Fibroblast of skin of left biceps (primary cell): ENCODE results near the gene SLC4A2.
A peak's percentile ranks its signal among the peaks of the same experiment; 100 is the strongest.

ENCODE experiments used
- DNase-seq, 2 experiments: peaks; one replicate each; pipeline ENCODE4 v3.0.0-alpha.2; 2013; ENCODE audit warnings: low read depth in 2 of 2

SLC4A2 gene

DNA sequence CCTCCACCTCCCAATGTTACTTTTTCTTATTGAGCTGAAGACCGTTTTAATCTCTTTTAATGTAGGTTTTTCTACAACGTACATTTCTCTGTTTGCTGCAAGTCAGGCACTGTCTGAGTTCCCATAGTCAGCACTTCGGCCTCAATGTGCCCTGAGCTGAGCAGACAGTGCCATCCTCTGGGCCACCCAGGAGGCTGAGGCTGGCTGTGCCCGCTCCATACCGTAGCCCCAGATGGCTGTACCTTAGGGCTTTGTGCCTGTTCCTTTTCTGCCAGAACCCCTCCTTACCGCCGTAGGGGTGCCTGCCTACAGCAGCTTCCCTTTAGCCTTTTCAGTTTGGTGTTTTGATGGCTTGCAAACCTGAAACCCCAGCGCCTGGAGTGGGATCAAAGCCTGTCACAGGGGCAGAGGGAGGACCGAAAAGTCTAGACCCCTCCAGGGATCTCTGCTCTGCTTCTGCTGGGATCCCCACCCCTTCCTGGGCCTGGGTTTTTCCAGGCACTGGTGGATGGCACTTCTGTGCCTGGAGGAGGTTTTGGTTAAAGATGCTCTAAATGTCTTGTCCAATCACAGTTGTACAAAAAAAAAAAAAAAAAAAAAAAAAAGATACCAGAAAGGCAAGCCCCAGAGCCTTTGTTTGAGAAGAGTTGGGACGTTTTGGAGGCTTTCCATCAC is 35.9 kb downstream of the SLC4A2 start:
- no peak for DNase-seq

DNA sequence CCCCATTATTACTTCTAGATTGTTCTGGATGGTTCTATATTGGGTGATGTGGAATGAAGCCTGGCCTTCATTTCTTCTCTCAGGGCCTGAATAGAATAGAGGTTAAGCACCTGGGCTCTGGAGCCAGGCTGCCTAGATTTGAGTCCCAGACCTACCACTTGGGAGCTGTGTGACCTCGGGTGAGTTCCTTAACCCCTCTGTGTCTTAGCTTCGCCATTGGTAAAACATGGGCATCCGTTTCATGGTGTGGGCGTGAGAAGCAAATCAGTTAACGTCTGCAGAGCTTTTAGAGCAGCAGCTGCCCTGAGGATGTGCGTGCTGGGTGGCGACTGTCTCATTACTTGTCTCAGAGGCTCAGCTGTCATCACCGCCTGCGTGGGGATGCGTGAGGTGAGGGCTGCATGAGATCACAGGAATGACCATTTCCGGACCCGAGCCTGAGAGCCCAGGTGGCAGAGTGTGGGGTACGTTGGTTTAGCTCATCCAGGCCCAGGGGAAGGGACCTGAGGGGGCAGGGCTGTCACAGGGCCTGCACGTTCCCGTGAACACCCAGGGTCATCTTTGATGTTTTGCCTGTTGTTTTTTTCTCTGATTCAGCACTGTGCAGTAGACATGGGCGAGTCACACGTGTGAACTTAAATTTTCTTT is 36.6 kb downstream of the SLC4A2 start:
- DNase-seq = no peak

GRCh38 chr7:151099486-151100211 is 40.3 kb downstream of the SLC4A2 start:
- no peak for DNase-seq

GRCh38 chr7:151100921-151101320 is 41.5 kb downstream of the SLC4A2 start:
- DNase-seq = no peak

GRCh38 chr7:151101621-151102396 is 42.4 kb downstream of the SLC4A2 start:
- DNase-seq = no peak

DNA sequence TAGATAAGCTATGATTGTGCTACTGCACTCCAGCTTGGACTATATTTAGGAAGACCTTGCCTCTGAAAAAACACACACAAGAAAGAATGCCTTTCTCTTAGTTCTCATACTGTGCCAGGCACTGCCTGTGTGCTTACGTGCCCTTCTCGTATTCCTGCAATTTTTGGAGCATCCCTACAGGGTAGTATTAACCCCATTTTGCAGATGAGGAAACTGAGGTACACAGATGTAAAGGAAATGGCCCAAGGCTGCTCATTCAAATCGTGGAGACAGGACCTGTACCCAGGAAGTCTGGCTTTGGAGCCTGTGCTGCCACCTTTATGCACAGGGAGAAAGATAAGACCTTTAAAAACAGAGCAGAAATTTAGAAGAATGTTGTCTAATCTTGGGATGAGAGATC is 43.6 kb downstream of the SLC4A2 start:
- DNase-seq = no peak

DNA sequence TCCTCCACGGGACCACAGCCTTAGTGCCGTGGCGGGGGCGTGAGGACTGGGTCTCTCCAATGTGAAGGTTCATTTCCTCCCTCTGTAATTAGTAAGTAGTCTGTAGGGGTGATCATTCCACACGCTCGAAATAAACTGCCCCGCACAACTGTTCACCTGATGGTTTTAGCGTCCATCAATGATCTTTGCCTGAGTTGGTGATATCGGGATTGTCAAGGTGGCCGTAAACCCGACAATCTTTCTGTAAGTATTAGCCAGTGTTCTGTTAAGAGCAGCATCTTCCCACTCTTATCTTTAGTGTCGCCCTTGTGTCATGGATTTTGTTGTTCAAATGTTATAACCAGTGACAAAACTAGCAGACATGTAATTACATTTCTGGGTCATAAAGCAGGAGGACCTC is 44.6 kb downstream of the SLC4A2 start:
- DNase-seq = no peak

DNA sequence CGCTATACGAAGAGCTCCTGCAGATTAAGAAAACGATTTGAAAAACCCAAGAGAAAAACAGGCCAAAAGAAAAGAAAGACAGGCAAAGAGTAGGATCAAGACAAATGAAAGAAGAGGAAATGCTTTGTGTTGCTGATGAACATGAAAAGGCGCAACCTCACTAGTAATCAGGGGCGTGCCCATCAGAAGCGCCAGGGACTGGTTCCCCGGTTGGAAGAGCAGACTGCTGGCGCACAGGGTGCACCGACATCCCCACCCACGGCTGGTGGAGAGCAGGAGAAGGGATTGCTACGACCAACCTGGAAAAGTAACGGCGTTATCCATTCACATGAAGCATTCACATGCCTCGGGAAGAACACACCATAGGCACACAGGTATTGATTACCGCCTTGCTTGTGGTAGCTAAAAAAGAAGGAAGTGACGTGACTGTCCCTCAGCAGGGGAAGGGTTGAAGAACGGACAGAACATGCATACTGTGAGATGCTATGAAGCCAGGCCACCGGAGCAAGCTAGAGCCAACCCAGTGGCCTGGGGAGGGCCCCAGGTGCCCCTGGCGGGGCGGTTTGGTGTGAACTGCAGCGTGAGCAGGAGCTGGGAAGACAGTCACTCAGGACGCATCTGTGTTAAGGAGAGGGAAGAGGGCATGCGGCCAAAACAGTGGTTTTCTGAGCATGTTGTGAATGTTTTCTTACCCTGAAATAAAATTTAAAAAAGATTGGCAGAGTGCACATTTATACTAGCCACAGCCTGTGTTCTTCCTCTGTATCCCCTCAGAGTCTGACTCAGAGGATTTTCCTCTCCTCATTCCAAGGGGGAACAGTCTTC is 45.2 kb downstream of the SLC4A2 start:
- DNase-seq = peak; percentile 78 to 82

- no peak for DNase-seq
Measured at GRCh38 chr7:151107882-151108281, 48.5 kb downstream of the SLC4A2 start.

DNA sequence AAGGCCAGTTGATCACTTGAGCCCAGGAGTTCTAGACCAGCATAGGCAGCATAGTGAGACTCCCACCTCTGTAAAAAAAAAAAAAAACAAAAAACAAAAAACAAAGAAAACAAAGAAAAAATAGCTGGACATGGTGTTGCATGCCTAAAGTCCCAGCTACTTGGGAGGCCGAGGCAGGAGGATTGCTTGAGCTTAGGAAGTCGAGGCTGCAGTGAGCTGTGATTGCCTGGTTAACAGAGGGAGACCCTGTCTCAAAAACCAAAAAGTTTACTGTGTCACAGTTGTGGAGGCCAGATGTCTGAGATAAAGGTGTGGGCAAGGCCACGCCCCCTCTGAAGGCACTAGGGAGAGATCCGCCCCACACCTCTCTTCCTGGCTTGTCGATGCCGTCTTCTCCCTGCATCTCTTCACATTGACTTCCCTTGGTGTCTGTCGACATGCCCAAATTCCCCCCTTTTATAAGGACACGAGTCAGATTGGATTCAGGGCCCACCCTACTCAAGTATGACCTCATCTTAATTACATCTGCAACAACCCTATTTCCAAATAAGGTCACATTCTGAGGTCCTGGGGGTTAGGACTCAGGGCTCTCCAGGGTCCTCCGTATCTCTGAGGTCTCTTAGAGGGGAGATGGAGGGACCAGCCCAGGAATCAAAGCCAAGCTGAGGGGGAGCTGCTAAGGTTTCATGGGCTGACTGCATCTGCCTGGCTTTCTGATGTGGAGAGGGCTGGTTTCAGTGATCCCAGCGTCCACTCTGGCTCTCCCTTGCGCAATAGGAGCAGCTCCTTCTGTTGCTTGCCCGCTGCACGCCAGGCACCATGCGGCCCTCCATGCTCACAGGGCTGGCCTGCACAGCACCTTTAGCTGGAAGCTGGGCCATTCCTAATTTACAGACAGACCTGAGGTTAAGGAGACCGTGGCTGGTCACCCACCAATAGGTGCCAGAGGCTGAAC is 50.0 kb downstream of the SLC4A2 start:
- no peak for DNase-seq

GRCh38 chr7:151110236-151110940 is 51.0 kb downstream of the SLC4A2 start:
- no peak for DNase-seq

DNA sequence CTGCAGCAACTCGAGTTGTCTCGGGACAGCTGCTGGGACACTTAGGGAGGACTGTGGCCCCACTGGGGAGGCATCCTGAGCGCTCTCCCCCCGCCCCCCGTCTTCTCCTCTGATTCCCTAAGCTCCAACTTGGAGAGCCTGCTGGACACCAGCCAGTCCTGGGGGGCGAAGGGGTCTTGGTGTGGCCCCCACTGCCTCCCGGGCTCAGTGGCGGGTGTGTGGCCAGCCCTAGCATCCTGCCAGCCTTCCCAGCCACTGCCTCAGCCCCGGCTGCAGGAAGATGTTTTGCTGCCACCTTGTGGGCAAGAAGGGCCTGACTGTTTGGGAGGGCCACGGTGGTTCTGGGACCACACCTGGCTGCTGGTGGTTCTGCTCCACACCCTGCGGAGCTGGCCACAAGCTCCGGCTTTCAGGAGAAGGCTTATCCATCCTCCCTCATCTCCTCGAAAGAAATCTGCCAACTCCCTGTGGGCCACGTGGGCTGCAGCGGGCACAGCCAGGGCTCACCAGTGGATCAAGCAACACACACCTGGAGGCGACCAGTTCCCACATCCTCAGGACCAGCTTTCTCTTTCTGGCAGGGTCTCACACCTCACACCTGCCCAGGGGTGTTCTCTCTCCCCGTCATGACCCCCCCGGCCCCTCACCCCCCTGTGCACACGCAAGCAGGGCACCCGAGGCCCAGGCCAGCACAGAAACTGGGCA is 51.7 kb downstream of the SLC4A2 start:
- DNase-seq = no peak

- peak; percentile 54 to 61 for DNase-seq
Measured at GRCh38 chr7:151113344-151114150, 54.2 kb downstream of the SLC4A2 start.

DNA sequence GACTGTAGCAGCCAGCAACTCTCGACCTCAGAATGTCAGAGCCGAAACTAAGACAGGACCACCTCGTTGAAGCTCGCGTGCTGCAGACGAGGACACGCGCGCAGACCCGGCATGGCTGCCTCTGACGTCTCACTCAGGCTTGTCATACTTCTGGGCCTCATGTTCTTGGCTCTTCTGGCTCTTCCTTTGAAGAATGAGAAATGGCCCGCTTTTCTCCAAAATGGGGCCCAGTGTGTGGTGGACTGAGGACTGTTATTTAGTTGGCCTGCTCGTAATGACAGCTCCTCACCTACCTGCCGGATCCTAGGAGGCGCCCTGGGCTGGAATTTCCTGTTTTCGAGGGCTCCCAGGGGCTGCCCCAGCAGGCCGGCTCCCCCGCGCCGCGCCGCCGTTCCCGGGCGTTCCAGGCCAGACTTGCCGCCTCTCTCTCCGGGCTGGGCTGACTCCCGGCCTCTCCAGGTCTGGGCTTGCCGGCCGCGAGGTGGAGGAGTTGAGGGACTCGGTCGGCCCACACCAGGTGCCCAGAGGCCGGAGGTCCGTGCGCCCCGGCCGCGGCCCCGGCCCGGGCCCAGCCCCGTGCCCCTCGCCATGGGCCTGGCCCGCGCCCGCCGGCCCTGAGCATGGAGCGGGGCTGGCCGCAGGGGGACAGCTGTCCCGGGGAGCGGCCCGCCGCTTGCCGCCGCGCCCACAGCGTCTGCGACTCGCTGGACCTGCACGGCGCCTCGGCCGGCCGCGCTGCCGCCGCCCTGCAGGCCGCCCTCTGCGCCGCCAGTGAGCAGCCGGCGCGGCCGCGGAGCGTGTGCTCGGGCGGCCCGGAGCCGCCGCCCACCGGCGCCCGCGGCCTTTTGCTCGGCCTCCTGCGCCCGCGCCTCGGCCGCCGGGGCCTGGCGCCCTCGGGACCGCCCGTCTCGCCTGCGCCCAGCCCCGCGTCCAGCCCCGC is 55.0 kb downstream of the SLC4A2 start:
- DNase-seq = no peak

- DNase-seq = no peak
Measured at GRCh38 chr7:151115121-151115835, 55.9 kb downstream of the SLC4A2 start.

GRCh38 chr7:151115836-151116418 is 56.5 kb downstream of the SLC4A2 start:
- no peak for DNase-seq
